Nephron (organoid): ENCODE data around the gene SUCLG2.

Source experiments
- H3K27ac Mint-ChIP-seq, 3 experiments: 2 replicates each; pipeline ENCODE4 v1.8.0; 2020; ENCODE audit warnings: mixed read lengths in 3 of 3, mild to moderate bottlenecking in 2 of 3, moderate library complexity in 1 of 3
- H3K27me3 Mint-ChIP-seq: 2 replicates; pipeline ENCODE4 v1.8.0; 2021; ENCODE audit warnings: low read depth, mild to moderate bottlenecking, moderate library complexity, mixed read lengths
- H3K36me3 Mint-ChIP-seq: 2 replicates; pipeline ENCODE4 v1.8.0; 2020; ENCODE audit warnings: low read depth, mixed read lengths
- H3K4me1 Mint-ChIP-seq: 2 replicates; pipeline ENCODE4 v1.8.0; 2020; ENCODE audit warnings: mixed read lengths
- H3K4me3 Mint-ChIP-seq, 3 experiments: 2 replicates each; pipeline ENCODE4 v1.8.0; 2020; ENCODE audit warnings: mild to moderate bottlenecking in 3 of 3, mixed read lengths in 3 of 3, moderate library complexity in 2 of 3
- H3K9me3 Mint-ChIP-seq: 2 replicates; pipeline ENCODE4 v1.8.0; 2020; ENCODE audit warnings: mixed read lengths
- TF ChIP-seq, protein P1 (sequence below), 3 experiments: fragments of 200-600 bp; sonication (generic); IDR thresholded peaks; one replicate each; pipeline ENCODE4 v1.5.0; 2021; ENCODE audit warnings: antibody characterized with exemption in 3 of 3; ENCODE audit not compliant: unreplicated experiment in 3 of 3

The SUCLG2 gene

DNA sequence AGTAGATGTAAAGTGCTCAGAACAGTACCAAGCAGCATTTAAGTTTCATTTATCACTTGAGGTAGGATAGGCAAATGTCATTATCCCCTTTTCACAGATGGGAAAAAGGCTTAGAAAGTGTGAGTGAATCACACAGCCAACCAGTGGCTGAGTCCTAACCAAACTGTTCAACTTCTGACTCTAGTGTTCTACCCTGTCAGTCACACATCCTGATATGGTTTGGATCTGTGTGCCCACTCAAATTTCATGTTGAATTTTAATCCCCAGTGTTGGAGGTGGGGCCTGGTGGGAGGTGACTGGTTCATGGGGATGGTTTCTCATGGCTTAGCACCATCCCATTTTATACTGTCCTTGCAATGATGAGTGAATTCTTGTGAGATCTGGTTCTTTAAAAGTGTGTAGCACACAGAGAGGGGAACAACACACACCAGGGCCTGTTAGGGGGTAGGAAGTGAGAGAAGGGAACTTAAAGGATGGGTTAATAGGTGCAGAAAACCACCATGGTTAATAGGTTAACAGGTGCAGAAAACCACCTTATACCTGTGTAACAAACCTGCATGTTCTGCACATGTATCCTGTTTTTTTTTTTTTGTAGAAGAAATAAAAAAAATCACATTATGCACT is 304.7 kb downstream of the SUCLG2 start:
- Mint-ChIP-seq H3K36me3 (no peaks in the 10 kb centered on the region), H3K4me1 (no peaks in the 10 kb centered on the region), H3K9me3 (peaks cover 3% of the 10 kb centered on the region), H3K27me3 (peaks cover 3% of the 10 kb centered on the region), H3K4me3 (no peak overlapping the region), H3K27ac (no peak overlapping the region)
- TF ChIP-seq, protein P1, sequence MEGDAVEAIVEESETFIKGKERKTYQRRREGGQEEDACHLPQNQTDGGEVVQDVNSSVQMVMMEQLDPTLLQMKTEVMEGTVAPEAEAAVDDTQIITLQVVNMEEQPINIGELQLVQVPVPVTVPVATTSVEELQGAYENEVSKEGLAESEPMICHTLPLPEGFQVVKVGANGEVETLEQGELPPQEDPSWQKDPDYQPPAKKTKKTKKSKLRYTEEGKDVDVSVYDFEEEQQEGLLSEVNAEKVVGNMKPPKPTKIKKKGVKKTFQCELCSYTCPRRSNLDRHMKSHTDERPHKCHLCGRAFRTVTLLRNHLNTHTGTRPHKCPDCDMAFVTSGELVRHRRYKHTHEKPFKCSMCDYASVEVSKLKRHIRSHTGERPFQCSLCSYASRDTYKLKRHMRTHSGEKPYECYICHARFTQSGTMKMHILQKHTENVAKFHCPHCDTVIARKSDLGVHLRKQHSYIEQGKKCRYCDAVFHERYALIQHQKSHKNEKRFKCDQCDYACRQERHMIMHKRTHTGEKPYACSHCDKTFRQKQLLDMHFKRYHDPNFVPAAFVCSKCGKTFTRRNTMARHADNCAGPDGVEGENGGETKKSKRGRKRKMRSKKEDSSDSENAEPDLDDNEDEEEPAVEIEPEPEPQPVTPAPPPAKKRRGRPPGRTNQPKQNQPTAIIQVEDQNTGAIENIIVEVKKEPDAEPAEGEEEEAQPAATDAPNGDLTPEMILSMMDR (IDR thresholded peaks at IDR 0.05; ENCODE audit: unreplicated experiment in 3 of 3): no peak

DNA sequence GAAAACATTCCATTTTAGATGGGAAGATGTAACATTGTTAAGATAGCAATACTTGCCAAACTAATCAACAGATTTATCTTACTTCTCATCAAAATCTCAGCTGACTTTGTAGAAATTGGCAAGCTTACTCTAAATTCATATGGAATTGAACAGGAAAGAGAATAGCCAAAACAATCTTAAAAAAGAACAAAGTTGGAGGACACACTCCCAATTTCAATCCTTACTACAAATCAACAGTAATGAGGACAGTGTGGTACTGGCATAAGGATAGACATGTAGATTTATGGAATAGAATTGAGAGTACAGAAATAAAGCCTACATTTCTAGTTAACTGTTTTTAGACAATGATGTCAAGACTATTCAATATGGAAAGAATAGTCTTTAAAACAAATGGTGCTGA is 308.3 kb downstream of the SUCLG2 start:
- peaks cover 22% of the 10 kb centered on the region for H3K9me3 Mint-ChIP-seq
- TF ChIP-seq, protein P1 (IDR thresholded peaks at IDR 0.05; ENCODE audit: unreplicated experiment in 3 of 3): no peak
- no peak overlapping the region for H3K27ac Mint-ChIP-seq
- no peaks in the 10 kb centered on the region for H3K4me1 Mint-ChIP-seq
- no peak overlapping the region for H3K4me3 Mint-ChIP-seq
- H3K36me3 Mint-ChIP-seq: no peaks in the 10 kb centered on the region
- peaks cover 3% of the 10 kb centered on the region for H3K27me3 Mint-ChIP-seq

DNA sequence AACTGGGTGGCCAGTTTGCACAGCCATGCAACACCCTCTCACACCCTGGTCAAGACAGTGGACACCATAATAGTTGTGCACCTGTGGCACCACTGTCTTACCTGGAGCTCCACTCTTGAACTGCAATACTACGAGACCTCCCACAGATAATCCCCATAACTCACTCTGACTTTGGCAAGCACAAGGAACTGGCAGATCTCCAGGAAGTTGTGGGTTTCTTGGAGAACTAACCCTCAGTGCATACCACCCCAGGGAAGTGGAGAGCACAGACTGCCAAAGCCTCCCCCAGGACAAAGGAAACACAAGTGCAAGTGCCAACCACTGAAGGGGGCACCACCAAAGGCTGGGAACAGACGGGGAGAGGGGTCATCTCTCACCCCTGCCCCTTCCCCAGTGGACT is 318.6 kb downstream of the SUCLG2 start:
- Mint-ChIP-seq H3K27ac (no peak overlapping the region), H3K9me3 (peaks cover 36% of the 10 kb centered on the region), H3K4me3 (no peak overlapping the region), H3K4me1 (no peaks in the 10 kb centered on the region), H3K36me3 (peaks cover 4% of the 10 kb centered on the region), H3K27me3 (no peaks in the 10 kb centered on the region)
- TF ChIP-seq, protein P1 (IDR thresholded peaks at IDR 0.05; ENCODE audit: unreplicated experiment in 3 of 3): no peak

DNA sequence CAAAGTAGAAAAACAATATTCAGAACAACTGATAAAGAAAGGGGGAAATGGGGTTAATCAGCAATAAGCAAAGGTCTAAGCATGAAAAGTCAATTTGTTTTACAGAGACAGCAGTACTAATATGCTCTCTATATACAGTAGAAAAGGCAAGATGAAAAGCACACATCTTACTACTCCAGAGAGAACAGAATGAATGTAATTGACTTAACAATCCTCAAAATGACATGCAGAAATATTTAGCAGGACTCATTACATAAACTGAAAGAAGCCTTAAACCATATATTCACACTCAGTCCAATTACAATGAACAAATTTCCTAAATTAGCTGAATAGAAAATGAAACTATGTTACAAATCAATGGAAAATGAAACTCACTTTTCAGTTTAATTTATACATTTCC is 319.8 kb downstream of the SUCLG2 start:
- TF ChIP-seq, protein P1 (IDR thresholded peaks at IDR 0.05; ENCODE audit: unreplicated experiment in 3 of 3): no peak
- Mint-ChIP-seq H3K4me1 (no peaks in the 10 kb centered on the region), H3K27me3 (no peaks in the 10 kb centered on the region), H3K4me3 (no peak overlapping the region), H3K36me3 (peaks cover 4% of the 10 kb centered on the region), H3K27ac (no peak overlapping the region), H3K9me3 (peaks cover 26% of the 10 kb centered on the region)

DNA sequence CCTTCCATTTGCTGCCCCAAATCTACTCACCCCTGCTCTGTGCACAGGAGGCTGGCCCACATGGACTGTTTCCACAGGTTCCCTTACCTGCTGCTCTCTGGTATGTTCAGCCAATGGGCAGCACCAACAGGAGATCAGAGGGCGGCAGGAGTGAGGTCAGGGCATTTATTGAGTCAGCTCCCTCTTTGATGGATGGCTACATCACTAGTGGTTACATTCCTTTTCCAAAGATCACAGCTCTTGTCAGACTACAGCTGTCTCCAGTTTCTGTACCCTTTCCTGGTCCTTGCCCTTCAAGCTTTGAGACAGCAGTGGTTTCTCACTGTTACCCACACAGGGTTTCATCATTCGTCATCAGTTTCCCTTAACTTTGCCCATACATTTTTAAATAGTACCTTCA is 325.1 kb downstream of the SUCLG2 start:
- Mint-ChIP-seq H3K4me1 (no peaks in the 10 kb centered on the region), H3K27me3 (no peaks in the 10 kb centered on the region), H3K36me3 (no peaks in the 10 kb centered on the region), H3K4me3 (no peak overlapping the region), H3K27ac (no peak overlapping the region), H3K9me3 (no peaks in the 10 kb centered on the region)
- TF ChIP-seq, protein P1 (IDR thresholded peaks at IDR 0.05; ENCODE audit: unreplicated experiment in 3 of 3): no peak

DNA sequence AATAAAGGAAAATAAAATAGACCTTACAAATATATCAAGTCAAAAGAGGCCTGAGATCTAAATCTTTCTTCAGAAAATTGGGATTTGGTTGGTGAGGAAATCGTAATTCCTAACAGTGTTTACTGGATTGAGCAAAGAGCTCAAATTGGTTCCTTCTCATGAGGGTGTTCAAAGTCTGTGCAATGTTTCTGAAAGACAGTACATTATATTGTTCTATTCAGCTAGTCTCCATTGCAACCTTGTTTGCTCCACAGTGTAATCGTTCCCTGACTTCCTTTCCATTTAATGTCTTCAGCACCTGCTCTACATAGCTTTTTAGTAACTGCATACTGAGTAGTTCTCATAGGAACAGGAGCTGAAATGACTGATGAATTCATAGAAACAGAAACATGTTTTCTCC is 326.8 kb downstream of the SUCLG2 start:
- Mint-ChIP-seq H3K9me3 (no peaks in the 10 kb centered on the region), H3K4me1 (no peaks in the 10 kb centered on the region), H3K4me3 (no peak overlapping the region), H3K36me3 (no peaks in the 10 kb centered on the region), H3K27me3 (no peaks in the 10 kb centered on the region), H3K27ac (no peak overlapping the region)
- TF ChIP-seq, protein P1 (IDR thresholded peaks at IDR 0.05; ENCODE audit: unreplicated experiment in 3 of 3): no peak
